HEK293T (cell line): ENCODE data around the gene ARHGAP30.

Experiments used
- ELF4 ChIP-seq: fragments of 450-650 bp; IDR thresholded peaks from 2 replicates; pipeline ENCODE4 v1.6.1; 2017; ENCODE audit warnings: antibody characterized with exemption
- L3MBTL2 ChIP-seq: fragments of 450-650 bp; conservative IDR thresholded peaks from 2 replicates; pipeline ENCODE4 v1.6.1; 2016; ENCODE audit warnings: mild to moderate bottlenecking
- SP1 ChIP-seq: fragments of 450-650 bp; IDR thresholded peaks from 2 replicates; pipeline ENCODE4 v1.6.1; 2017
- SUZ12 ChIP-seq: fragments of 450-650 bp; IDR thresholded peaks from 2 replicates; pipeline ENCODE4 v1.6.1; 2016; ENCODE audit warnings: mild to moderate bottlenecking

DNA sequence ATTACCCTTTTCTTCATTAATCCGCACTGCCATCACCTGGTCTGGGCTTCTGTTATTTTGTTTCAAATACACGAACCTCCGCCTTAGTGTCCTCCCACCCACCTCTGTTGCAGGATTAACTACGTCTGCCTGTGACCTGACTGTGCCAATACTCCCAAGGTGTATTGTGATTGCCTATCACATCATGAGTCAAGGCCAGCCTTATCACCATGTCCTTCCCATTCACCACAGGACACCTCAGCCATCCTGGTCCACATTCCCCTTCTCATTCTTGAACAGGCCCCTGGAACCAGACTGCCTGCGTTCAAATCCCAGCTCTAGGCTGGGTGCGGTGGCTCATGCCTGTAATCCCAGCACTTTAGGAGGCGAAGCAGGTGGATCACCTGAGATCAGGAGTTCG lies 63.1 kb downstream of the ARHGAP30 start:
- TF ChIP-seq SP1, result no peak
- TF ChIP-seq ELF4, result no peak
- no peak for TF ChIP-seq SUZ12
- no peak for TF ChIP-seq L3MBTL2
